Ovary (tissue), 3 donors: ENCODE data around the gene SCARF2.

Experiments used
- CTCF ChIP-seq, 3 donors: fragments of 450-650 bp in 2 of 3; fragments of 200-600 bp in 1 of 3; IDR thresholded peaks; one replicate each; pipeline versions ENCODE4 v1.5.1 to v1.8.0; 2016 to 2022; ENCODE audit warnings: antibody characterized with exemption in 3 of 3, mild to moderate bottlenecking in 1 of 3
- EP300 ChIP-seq: sonication (generic); formaldehyde crosslinking; IDR thresholded peaks from one replicate; pipeline ENCODE4 v1.6.1; 2017; ENCODE audit warnings: antibody characterized with exemption
- POLR2A ChIP-seq: fragments of 450-650 bp; IDR thresholded peaks from one replicate; pipeline ENCODE4 v1.6.1; 2017; ENCODE audit warnings: antibody characterized with exemption, mild to moderate bottlenecking, moderate library complexity
- donor health status: DM: no; HTN: no; CAD: no.

GRCh38 chr22:20446383-20446970 is 8.9 kb upstream of the SCARF2 start:
- no peak for TF ChIP-seq CTCF (IDR thresholded peaks at IDR 0.05)
- TF ChIP-seq POLR2A, result no peak
- TF ChIP-seq EP300, result no peak
